Measurements from ENCODE around the gene MAB21L1.

The MAB21L1 gene

GRCh38 chr13:35479038-35479492 is 2.6 kb upstream of the MAB21L1 start:
- DNase-seq, result no peak

- DNase-seq, result no peak
Observed at GRCh38 chr13:35478271-35479037, 2.0 kb upstream of the MAB21L1 start.

GRCh38 chr13:35477386-35477946 is 977 bp upstream of the MAB21L1 start:
- DNase-seq, result no peak

- no peak for DNase-seq
Observed at GRCh38 chr13:35475212-35475959, 1.1 kb downstream of the MAB21L1 start.

- DNase-seq, result no peak
Observed at GRCh38 chr13:35474496-35475211, 1.8 kb downstream of the MAB21L1 start.

GRCh38 chr13:35473802-35474201 is 2.7 kb downstream of the MAB21L1 start:
- no peak for DNase-seq

GRCh38 chr13:35473206-35473775 is 3.2 kb downstream of the MAB21L1 start:
- no peak for DNase-seq

GRCh38 chr13:35472323-35472881 is 4.1 kb downstream of the MAB21L1 start:
- no peak for DNase-seq

- DNase-seq, result no peak
Observed at GRCh38 chr13:35471706-35472322, 4.7 kb downstream of the MAB21L1 start.

- no peak for DNase-seq
Observed at GRCh38 chr13:35470671-35471661, 5.5 kb downstream of the MAB21L1 start.

- DNase-seq, result no peak
Observed at GRCh38 chr13:35469806-35470525, 6.5 kb downstream of the MAB21L1 start.

GRCh38 chr13:35468195-35468594 is 8.3 kb downstream of the MAB21L1 start:
- DNase-seq, result no peak

GRCh38 chr13:35465371-35465770 is 11.1 kb downstream of the MAB21L1 start:
- no peak for DNase-seq

- DNase-seq, result no peak
Observed at GRCh38 chr13:35460061-35460460, 16.4 kb downstream of the MAB21L1 start.

- DNase-seq, result no peak
Observed at GRCh38 chr13:35457258-35457657, 19.2 kb downstream of the MAB21L1 start.

GRCh38 chr13:35455022-35455421 is 21.5 kb downstream of the MAB21L1 start:
- DNase-seq, result no peak

- DNase-seq, result no peak
Observed at GRCh38 chr13:35449821-35450220, 26.7 kb downstream of the MAB21L1 start.

- no peak for DNase-seq
Observed at GRCh38 chr13:35448465-35448864, 28.0 kb downstream of the MAB21L1 start.
